GM19193 (cell line): ENCODE results near the gene NTM.

Experiments
- POLR2A ChIP-seq: IDR thresholded peaks from 4 replicates; pipeline ENCODE4 v1.6.1; 2011; ENCODE audit not compliant: insufficient read depth, insufficient read length; ENCODE audit errors: extremely low read depth

The NTM gene

GRCh38 chr11:131914361-131914774 lies 544.0 kb downstream of the NTM start:
- TF ChIP-seq POLR2A = no peak

- no peak for TF ChIP-seq POLR2A
These were observed 546.2 kb downstream of the NTM start for GRCh38 chr11:131916638-131917037.

- no peak for TF ChIP-seq POLR2A
These were observed 547.4 kb downstream of the NTM start for GRCh38 chr11:131917634-131918384.

GRCh38 chr11:131918663-131919062 lies 548.2 kb downstream of the NTM start:
- no peak for TF ChIP-seq POLR2A

- no peak for TF ChIP-seq POLR2A
These were observed 551.8 kb downstream of the NTM start for GRCh38 chr11:131922220-131922619.

GRCh38 chr11:131923309-131923708 lies 552.9 kb downstream of the NTM start:
- TF ChIP-seq POLR2A = no peak

GRCh38 chr11:131924001-131924400 lies 553.6 kb downstream of the NTM start:
- TF ChIP-seq POLR2A = no peak

GRCh38 chr11:131924457-131925201 lies 554.2 kb downstream of the NTM start:
- TF ChIP-seq POLR2A = no peak

GRCh38 chr11:131925829-131926228 lies 555.4 kb downstream of the NTM start:
- no peak for TF ChIP-seq POLR2A

- TF ChIP-seq POLR2A = no peak
These were observed 558.6 kb downstream of the NTM start for GRCh38 chr11:131928992-131929391.

- TF ChIP-seq POLR2A = no peak
These were observed 562.3 kb downstream of the NTM start for GRCh38 chr11:131932584-131933325.

GRCh38 chr11:131934006-131934405 lies 563.6 kb downstream of the NTM start:
- no peak for TF ChIP-seq POLR2A

GRCh38 chr11:131938351-131938751 lies 567.9 kb downstream of the NTM start:
- TF ChIP-seq POLR2A = no peak

- TF ChIP-seq POLR2A = no peak
These were observed 569.7 kb downstream of the NTM start for GRCh38 chr11:131940126-131940525.

GRCh38 chr11:131942878-131943277 lies 572.5 kb downstream of the NTM start:
- TF ChIP-seq POLR2A = no peak
